ENCODE data around the gene C9.

The C9 gene

GRCh38 chr5:39360471-39361111 lies 3.7 kb downstream of the C9 start:
- TF ChIP-seq CTCF (IDR thresholded peaks at IDR 0.05; ENCODE audit: low read depth, low read length), result no peak
- no peak overlapping the region for H3K4me3 ChIP-seq (ENCODE audit: low read depth, low read length)

GRCh38 chr5:39356263-39356662 lies 8.0 kb downstream of the C9 start:
- H3K36me3 ChIP-seq, result no peaks in the 10 kb centered on the region
- no peak overlapping the region for H3K4me3 ChIP-seq (ENCODE audit: low read depth, low read length)
- H3K4me1 ChIP-seq, result no peaks in the 10 kb centered on the region
- H3K9me3 ChIP-seq, result no peaks in the 10 kb centered on the region
- no peak for DNase-seq
- no peaks in the 10 kb centered on the region for H3K27me3 ChIP-seq
- no peak for TF ChIP-seq CTCF (IDR thresholded peaks at IDR 0.05; ENCODE audit: low read depth, low read length)

More at GRCh38 chr5:39360471-39361111, 3.7 kb downstream of the C9 start:
- no peak for DNase-seq
- no peaks in the 10 kb centered on the region for H3K27me3 ChIP-seq
- no peaks in the 10 kb centered on the region for H3K4me1 ChIP-seq
- H3K36me3 ChIP-seq, result no peaks in the 10 kb centered on the region
- H3K9me3 ChIP-seq, result no peaks in the 10 kb centered on the region

- no peaks in the 10 kb centered on the region for H3K36me3 ChIP-seq
These were observed 9.0 kb downstream of the C9 start for GRCh38 chr5:39355324-39355723.

GRCh38 chr5:39353717-39354399 lies 10.4 kb downstream of the C9 start:
- Histone ChIP-seq H3K36me3 (no peaks in the 10 kb centered on the region), H3K27me3 (no peaks in the 10 kb centered on the region), H3K4me3 (ENCODE audit: low read depth, low read length) (no peak overlapping the region), H3K9me3 (no peaks in the 10 kb centered on the region), H3K4me1 (no peaks in the 10 kb centered on the region)
- no peak for DNase-seq
- no peak for TF ChIP-seq CTCF (IDR thresholded peaks at IDR 0.05; ENCODE audit: low read depth, low read length)

More at GRCh38 chr5:39355324-39355723, 9.0 kb downstream of the C9 start:
- TF ChIP-seq CTCF (IDR thresholded peaks at IDR 0.05; ENCODE audit: low read depth, low read length), result no peak
- Histone ChIP-seq H3K4me1 (no peaks in the 10 kb centered on the region), H3K4me3 (ENCODE audit: low read depth, low read length) (no peak overlapping the region), H3K9me3 (no peaks in the 10 kb centered on the region), H3K27me3 (no peaks in the 10 kb centered on the region)
- DNase-seq, result no peak

- TF ChIP-seq CTCF (IDR thresholded peaks at IDR 0.05; ENCODE audit: low read depth, low read length), result no peak
- Histone ChIP-seq H3K27me3 (no peaks in the 10 kb centered on the region), H3K36me3 (no peaks in the 10 kb centered on the region), H3K4me3 (ENCODE audit: low read depth, low read length) (no peak overlapping the region), H3K4me1 (no peaks in the 10 kb centered on the region), H3K9me3 (no peaks in the 10 kb centered on the region)
- no peak for DNase-seq
These were observed 11.3 kb downstream of the C9 start for GRCh38 chr5:39352951-39353350.

GRCh38 chr5:39352170-39352569 lies 12.1 kb downstream of the C9 start:
- Histone ChIP-seq H3K4me3 (ENCODE audit: low read depth, low read length) (no peak overlapping the region), H3K9me3 (no peaks in the 10 kb centered on the region), H3K4me1 (no peaks in the 10 kb centered on the region), H3K36me3 (no peaks in the 10 kb centered on the region), H3K27me3 (no peaks in the 10 kb centered on the region)
- TF ChIP-seq CTCF (IDR thresholded peaks at IDR 0.05; ENCODE audit: low read depth, low read length), result no peak
- DNase-seq, result no peak
